GM18870 (cell line): ENCODE measurements around the gene PPIP5K1.
"Not testable (repeated sequence)": the region's sequence is repeated elsewhere in the genome, so short reads cannot be mapped to it uniquely, and the experiment has no call there.

Source experiments
- ATAC-seq: cut with Tn5 transposase; IDR thresholded peaks from one replicate; pipeline ENCODE4 v1.9.1; 2021; ENCODE audit warnings: moderate library complexity; ENCODE audit not compliant: unreplicated experiment

The PPIP5K1 gene

GRCh38 chr15:43589778-43590466, at the start of gene PPIP5K1:
Gene PPIP5K1 (minus strand): TSS chr15:43590208. CDS start chr15:43584504, 5,704 bp downstream.
- peak; percentile 95 for ATAC-seq

- ATAC-seq: peak; percentile 58
Measured at GRCh38 chr15:43638464-43639204, 48.6 kb upstream of the PPIP5K1 start.

DNA sequence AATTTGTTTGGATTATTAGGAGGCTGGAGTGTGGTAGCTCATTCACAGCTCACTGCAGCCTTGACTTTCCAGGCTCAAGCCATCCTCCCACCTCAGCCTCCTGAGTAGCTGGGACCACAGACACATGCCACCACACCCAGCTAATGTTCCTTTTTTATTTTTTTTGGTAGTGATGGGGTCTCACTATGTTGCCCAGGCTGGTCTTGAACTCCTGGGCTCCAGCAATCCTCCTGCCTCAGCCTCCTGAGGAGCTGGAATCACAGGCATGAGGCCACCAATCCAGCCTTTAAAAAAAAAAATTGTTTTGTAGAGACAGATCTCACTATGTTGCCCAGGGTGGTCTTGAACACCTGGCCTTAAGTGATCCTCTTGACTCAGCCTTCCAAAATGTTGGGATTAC, 36.9 kb upstream of the PPIP5K1 start:
- not testable (repeated sequence) for ATAC-seq

DNA sequence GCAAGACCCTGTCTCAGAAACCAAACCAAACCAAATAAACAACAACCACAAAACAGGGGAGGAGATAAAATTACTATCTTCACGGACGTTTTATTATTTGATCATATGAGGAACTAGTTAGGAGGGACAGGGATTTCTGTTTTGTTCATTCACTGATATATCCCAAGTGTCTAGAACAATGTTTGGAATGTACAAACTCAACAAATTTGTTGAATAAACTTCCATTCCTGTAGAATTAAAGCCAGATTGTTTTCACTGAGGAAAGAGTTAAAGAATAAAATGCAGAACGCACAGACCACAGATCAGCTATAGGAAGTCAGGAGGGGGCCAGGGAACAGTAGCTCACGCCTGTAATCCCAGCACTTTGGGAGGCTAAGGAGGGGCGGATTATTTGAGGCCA, 35.1 kb upstream of the PPIP5K1 start:
- ATAC-seq: no peak

GRCh38 chr15:43622068-43622799, 32.2 kb upstream of the PPIP5K1 start:
- not testable (repeated sequence) for ATAC-seq

GRCh38 chr15:43618700-43619099, 28.7 kb upstream of the PPIP5K1 start, which contains the start of gene STRC:
Gene STRC (minus strand): TSS chr15:43618800. CDS start chr15:43618722, 78 bp downstream.
- ATAC-seq: not testable (repeated sequence)

GRCh38 chr15:43617750-43618149, 27.7 kb upstream of the PPIP5K1 start:
- ATAC-seq: not testable (repeated sequence)

- not testable (repeated sequence) for ATAC-seq
Measured at GRCh38 chr15:43602233-43602632, 12.2 kb upstream of the PPIP5K1 start.

DNA sequence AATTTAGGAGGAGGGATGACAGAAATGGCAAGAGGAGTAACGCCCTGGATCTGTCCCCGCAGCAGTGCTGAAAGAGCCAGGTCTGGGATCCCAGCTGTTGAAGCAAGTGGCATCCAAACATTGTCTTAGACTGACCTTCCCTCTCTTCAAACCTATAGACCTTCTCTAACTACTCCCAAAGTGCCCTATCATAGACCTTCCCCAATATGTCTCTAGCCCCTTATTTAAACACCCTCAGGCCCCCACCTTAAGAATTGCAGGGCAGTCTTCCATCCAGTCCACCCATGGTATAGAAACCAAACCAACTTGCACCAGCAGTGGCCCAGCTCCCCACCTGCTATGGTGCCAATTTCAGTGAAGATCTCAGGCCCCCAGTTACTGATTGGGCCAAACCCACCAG, 10.2 kb upstream of the PPIP5K1 start:
- not testable (repeated sequence) for ATAC-seq

- ATAC-seq: not testable (repeated sequence)
Measured at GRCh38 chr15:43599131-43599530, 9.1 kb upstream of the PPIP5K1 start.

DNA sequence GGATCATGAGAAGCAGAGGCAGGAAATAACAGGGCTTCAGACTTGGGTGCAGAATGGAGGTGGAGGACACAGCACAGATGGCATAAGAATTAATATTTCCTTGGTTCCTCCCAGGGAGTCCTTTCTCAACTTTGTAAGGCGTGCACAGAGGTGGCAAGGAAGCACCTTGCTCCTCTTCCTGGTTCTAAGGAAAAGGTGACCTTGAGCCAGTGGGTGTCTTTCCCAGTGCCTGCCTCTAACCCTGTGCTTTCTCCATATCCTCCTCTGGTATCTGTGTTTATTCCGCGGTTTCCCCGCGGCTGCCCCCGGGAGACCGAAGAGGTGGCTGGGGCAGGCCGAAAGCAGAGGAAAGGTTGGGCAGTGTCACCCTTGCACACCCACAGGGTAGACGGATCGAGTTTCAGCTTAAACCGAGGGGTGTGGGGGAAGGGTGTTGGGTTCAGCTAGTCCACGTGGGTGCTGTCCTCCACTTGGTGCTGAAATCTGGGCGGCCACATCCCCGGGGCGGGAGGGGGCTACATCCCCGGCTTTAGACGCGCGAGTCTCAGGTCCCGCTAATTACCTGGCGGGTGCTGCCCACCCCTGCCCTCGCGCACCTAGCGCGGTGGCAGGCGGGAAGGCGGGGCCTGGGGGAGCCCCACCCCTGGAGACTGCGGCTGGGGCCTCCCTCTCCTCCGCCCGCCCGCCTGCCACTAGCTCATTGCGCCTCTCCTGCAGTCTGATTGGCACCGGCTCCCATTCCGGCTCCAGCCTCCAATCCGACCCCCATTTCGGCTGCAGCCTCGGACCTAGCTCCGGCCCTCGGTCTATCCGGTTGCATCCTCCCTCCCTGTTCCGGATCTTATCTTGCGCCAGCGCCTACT, 3.6 kb upstream of the PPIP5K1 start, which contains the start of gene CKMT1B:
Gene CKMT1B, plus strand, starts transcription at position 700 of the 863 bp plus-strand sequence. CDS start 192 bp downstream, outside the sequence.
- ATAC-seq: not testable (repeated sequence)

DNA sequence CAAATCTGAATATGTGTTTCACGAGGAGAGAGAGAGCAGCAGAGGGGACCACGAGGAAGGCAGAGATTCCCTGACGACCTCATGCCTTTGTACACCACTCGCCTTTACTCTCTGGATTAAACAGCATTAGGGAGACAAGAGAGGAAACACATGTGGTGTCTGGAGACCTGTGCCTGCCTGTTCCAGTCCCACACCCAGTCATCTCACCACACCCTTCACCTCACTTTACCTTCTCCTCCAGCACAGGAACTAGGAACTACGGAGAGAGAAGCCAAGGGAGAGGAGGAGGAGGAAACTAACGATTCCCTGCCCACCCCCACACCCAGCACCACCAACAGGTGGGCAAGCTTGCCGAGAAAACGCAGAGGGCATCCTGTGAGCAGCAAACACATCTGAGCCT, 2.8 kb upstream of the PPIP5K1 start:
- ATAC-seq: not testable (repeated sequence)

DNA sequence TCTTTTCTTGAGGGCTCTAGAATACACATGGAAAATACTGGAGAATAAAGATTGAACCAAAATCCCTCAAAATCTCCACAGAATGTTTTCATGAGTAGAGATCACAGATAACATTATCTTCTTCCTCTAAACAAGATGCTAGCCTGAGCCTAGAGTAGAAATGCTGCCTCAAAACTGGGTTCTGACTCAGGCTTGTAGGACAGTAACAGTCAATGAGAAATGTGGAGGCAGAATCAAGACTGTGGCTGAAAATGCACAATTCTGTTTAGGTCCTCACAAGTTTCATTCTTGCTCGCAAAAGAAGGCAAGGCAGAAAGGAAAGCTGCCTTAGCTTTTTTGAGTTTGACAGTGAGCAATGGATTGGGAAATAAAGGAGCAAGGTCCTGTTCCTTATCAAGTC, 15.4 kb downstream of the PPIP5K1 start:
- not testable (repeated sequence) for ATAC-seq

- not testable (repeated sequence) for ATAC-seq
Measured at GRCh38 chr15:43566615-43567014, 23.4 kb downstream of the PPIP5K1 start.

DNA sequence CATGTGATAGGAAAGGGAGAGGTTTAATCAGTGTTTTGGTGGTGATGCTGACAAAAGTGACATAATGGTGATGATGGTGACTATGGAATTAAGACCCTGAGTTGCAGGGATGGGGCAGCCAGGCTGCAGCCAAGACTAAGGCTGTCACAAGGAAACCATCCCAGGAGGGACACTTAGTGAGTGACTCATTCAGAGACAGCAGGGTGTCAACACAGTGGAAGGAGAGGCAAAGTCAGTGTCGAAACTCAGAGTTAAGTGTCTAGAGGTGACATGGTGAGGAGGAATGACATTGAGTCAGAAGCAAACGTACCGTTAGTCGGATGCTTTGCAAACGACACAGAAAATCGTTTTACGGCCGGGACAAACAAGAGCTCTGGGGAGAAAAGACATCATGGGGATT, 26.2 kb downstream of the PPIP5K1 start:
- not testable (repeated sequence) for ATAC-seq

GRCh38 chr15:43562753-43563152, 27.3 kb downstream of the PPIP5K1 start:
- not testable (repeated sequence) for ATAC-seq

DNA sequence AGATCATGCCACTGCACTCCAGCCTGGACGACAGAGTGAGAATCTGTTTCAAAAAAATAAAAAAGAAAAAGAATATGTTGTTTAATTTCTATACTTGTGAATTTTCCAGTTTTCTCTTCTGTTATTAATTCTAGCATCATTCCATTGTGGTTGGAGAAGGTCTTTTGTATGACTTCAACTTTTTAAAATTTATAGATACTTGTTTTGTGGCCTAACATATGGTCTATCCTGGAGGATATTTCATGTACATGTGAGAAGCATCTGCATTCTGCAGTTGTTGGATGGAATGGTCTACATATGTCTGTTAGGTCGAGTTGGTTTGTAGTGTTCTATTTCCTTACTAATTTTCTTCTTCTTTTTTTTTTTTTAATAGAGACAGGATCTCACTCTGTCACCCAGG, 37.0 kb downstream of the PPIP5K1 start:
- ATAC-seq: no peak

DNA sequence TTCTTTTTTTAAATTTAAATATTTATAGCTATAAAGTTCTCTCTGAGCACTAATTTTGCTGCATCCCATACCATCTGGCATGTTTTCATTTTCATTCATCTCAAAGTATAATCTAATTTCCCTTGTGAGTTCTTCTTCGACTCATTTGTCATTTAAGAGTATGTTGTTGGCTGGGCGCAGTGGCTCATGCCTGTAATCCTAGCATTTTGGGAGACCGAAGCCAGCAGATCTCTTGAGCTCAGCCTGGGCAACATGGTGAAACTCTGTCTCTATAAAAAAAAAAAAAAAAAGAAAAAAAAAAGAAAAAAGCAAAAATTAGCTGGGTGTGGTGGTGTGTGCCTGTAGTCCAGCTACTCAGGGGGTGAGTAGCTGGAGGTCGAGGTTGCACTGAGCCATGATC, 37.8 kb downstream of the PPIP5K1 start:
- no peak for ATAC-seq

DNA sequence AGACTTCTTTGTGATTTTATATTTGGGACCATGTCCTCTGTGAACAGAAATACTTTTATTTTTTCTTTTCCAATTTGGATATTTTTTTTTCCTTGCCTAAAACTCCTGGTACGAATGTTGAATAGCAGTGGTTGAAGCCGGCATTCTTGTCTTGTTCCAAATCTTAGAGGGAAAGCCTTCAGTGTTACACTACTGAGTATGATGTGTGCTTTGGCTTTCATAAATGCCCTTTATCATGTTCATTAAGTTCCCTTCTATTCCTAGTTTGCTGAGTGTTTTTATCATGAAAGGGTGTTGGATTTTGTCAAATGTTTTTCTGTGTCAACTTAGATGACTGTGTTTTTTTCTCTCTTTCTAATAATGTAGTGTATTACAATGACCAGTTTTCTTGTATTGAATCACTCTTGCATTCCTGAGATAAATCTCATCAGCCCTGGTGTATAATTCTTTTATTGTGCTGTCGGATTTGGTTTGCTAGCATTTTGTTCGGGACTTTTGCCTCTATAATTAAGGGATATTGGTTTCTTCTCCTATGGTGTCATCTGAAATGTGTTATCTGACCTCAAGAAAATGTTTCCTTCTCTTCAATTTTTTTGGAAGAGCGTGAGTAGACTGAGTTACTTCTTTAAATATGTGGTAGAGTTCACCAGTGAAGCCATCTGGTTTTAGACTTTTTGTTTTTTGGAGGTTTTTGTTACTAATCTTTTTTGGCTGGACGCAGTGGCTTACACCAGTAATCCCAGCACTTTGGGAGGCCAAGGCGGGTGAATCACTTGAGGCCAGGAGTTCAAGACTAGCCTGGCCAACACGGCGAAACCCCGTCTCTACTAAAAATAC, 39.3 kb downstream of the PPIP5K1 start:
- no peak for ATAC-seq
